ENCODE results near the gene GRAMD2B.
"Not testable (repeated sequence)": the region's sequence is repeated elsewhere in the genome, so short reads cannot be mapped to it uniquely, and the experiment has no call there.

The GRAMD2B gene, protein sequence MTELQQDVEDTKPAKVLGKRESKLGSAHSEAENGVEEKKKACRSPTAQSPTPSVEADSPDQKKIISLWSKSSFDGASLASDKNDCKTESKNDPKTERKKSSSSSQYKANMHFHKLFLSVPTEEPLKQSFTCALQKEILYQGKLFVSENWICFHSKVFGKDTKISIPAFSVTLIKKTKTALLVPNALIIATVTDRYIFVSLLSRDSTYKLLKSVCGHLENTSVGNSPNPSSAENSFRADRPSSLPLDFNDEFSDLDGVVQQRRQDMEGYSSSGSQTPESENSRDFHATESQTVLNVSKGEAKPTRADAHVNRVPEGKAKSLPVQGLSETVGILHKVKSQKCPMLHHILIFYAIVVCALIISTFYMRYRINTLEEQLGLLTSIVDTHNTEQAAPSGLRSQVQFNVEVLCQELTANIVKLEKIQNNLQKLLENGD

DNA sequence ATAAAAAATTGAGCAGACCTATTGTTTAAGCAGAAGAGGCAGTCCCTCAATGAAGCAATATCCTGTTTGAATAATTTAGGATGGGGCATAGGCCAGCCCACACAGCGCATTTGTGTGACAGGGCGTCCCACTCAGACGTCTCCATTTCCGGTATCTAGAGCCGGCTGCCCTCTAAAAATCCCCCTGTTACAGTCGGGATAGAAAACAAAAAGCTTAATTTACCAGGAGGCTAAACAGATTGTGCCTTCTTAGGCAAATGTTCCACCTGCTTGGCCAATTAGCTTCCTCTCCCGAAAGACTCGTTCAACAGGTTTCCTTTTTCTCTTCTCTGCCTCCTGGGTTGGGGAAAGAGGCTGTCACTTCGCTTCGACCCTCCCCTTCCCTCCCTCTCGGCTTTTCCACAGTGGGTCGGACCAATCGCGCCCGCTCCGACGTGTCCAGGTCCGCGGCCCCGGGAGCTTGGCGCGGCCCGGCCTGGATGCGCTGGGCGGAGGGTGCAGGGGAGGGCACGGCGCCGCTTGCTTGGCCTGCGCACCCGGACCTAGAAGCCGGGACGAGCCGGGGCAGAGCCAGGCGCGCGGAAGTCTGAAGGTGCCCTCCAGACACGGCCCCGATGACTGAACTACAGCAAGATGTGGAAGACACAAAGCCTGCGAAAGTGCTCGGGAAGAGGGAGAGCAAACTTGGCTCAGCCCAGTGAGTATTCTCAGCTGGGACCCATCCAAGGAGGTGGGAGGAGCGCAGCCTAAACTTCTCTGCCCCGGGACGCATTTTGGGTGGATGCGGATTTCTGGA lies at the start of gene GRAMD2B:
Gene GRAMD2B (plus strand): TSS at position 416 of the 795 bp plus-strand sequence. CDS start 198 bp downstream, at position 614.
- DNase-seq: peak; percentile 86

DNA sequence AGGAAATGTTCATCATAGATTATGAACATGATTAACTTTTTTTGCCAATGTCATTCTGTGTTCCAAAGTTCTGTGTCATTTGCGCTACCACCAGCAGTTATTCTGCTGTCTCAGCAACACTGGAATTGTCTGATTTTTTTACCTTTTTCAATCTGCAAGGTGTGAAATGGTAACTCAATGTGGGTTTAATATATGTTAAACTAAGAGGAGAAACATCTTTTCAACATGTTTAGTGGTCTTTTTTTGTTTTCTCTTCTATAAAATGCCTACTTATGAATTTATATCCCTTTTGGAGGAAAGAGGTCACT lies 49.1 kb upstream of the GRAMD2B start:
- DNase-seq: no peak

DNA sequence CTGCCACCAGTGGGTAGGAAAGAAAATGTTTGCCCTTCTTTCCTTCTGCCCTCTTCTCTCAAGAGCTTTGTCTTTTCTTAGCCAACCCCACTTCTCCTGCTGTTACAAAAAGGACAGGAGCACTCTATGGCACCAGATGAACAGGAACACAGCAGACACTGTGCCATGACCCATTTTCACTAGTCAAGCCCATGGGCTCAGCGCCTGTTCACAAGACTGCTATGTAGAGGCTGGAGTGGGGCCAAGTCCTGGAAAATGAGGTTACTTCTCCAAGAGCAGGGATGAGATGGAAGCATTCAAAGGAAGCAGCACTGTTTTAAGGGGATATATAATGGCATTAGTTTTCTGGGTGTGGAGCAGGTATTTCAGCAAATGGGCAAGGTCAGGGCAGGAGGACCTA lies 46.8 kb upstream of the GRAMD2B start:
- no peak for DNase-seq

DNA sequence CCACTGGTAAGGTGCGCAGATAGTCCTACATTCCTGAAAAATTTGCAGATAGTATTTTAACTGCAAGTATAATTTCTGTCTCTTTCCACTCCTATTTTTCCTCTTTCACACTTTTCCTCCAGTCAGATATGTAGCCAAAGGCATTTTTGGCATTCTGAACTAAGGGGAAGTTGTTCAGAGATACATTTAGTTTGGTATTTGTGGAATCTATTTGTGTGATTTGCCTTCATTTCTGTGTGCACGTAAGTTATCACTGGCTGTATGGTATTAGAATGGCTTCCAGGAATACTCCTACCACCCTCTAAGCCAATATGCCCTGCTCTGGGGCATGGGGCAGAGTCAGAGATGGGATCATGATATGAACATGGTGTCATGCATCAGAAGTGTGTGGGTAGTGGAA lies 45.8 kb upstream of the GRAMD2B start:
- DNase-seq: no peak

DNA sequence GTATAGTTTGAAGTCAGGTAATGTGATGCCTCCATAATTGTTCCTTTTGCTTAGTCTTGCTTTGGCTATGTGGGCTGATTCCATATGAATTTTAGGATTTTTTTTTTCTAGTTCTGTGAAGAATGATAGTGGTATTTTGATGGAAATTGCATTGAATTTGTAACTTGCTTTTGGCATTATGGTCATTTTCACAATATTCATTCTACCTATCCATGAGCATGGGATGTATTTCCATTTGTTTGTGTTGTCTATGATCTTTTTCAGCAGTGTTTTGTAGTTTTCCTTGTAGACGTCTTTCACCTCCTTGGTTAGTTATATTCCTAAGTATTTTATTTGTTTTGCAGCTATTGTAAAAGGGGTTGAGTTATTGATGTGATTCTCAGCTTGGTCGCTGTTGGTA lies 42.9 kb upstream of the GRAMD2B start:
- not testable (repeated sequence) for DNase-seq

DNA sequence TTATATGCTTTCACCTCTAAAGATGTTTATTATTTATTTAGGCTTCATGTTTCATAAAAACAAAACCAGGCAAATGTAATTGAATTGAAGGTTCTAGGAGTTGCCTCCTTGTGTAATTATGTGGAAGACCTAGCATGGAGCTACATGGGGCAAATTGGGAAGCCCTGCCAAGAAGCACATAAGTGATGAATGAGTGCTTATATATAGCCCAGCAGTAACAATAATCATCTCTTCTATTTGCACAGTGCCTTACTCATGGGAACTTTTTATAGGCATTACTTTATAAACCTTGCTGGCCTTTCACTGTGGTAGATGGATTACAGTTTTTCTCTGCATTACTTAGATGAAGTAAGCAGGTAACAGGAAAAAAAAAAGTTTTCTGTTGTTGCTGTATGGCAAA lies 40.0 kb upstream of the GRAMD2B start:
- no peak for DNase-seq

DNA sequence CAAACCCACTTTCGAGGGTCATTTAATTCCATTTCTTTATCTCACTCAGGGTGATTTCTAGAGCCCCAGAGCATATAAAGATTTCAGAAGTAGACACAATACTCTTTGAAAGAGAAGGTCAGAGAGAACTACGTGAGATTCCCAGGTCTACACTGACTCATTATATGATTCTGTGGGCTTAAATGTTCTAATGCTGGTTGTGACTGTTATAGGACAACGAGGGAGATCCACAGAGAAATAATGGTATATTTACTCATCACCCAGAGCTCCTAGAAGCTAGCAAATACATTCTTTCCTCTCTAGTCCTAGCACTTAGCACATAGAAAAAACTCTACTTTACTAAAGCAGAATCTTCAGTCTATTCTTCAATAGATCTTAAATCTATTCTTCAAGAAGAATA lies 39.4 kb upstream of the GRAMD2B start:
- DNase-seq: no peak

DNA sequence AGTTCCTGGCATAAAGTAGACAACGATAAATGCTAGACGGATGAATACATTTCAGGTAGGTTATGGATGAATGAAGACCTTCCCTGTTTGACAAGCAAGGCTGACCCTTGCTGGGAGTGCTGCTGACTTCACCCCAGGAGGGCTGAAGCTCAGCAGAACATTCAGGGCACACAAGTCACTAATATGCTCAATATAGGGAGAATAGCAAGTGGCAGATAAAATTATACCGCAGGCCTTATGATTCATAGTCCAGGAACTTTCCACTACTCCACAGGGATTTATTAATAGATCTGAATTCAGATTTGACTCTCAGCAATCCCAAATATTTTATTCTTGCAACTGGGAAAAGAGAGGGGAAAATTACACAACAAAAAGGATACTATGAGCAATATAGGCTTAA lies 38.2 kb upstream of the GRAMD2B start:
- no peak for DNase-seq

DNA sequence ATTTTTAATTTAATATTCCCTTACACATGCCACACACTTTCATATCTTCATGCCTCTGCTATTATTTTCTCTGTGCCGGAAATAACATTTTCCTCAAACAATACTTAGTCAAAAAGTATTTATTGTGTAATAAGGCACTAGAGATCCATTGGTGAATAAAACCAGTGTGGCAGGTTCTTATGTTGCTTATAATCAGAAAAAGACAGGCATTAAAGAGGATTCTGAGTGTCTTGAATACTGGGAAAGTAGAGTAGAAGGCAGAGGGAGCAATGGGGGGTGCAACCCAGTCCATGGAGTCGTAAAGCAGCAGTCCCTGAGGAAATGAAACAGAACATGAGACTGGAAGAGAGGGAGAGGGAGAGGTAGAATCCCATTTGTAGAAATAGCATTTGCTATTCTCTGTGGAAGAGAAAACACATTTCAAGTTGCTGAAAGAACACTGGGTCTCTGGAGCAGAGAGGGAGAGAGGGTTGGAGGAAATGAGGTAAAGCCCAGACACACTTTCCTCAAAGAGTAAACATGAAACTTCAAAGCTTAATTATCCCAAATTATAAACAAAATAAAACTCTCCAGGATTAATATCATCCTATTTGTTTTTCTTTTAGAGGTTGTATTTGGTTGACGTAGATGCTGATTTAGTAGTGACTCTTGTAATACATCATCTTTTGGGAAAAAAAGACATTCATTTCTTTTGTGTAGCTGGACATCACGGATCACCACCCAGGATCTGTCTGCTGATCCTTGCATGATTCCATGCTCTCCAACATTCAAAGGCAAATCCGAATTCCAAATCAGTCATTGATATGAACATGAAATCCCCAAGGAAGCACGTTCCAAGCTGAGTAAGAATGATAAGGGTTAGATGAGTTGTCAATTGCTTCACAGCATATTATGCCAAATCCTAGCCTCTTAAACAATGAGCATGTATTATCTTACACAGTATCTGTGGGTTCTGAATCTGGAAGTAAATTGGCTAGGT lies 37.4 kb upstream of the GRAMD2B start:
- DNase-seq: no peak

DNA sequence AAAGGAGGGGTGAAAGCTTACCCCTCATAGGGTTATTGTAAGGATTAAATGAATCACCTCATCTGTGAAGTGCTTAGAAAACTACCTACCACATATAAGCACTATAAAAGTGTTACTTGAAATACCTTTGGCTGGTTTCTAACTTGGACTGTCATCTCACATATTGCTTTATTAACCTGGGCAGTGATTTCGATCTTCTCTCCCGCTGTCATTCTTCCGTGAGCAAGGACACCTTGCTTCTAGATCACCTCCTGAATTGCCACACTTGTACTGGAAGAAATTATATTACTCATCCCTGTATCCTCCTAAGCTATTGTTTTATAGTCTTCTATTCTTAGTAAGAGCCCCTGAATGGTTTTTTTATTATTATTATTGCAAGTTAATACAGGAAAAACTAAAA lies 34.0 kb upstream of the GRAMD2B start:
- DNase-seq: no peak

DNA sequence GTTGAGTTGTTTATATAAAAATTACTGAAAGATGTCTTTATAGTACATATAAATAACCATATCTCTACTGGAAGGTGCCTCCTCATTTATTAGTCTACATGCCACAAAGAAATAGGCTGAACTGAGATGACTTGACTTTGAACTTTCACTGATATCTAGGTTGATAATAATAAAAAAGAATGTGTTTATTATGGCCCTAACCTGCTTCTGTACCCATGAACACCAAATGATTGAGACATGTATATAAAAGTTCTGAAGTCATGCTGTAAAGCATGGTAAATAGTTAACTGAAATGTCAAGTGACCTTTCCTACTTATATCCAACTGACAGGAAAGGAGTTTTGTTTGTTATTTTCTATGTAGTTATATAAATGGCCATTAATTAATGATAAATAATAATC lies 33.2 kb upstream of the GRAMD2B start:
- no peak for DNase-seq

DNA sequence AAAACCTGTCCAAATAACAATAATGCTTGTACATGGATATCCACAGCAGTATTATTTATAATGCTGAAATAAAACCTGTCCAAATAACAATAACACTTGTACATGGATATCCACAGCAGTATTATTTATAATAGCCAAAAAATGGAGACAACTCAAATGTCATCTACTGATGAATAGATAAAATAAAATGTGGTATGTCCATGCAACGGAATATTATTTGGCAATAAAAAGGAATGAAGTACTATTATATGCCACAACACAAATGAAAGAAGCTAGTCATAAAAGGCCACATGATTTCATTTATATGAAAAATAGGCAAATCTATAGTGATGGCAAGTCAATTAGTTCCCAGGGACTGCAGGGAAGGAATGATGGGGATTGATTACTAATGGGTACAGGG lies 31.8 kb upstream of the GRAMD2B start:
- no peak for DNase-seq

DNA sequence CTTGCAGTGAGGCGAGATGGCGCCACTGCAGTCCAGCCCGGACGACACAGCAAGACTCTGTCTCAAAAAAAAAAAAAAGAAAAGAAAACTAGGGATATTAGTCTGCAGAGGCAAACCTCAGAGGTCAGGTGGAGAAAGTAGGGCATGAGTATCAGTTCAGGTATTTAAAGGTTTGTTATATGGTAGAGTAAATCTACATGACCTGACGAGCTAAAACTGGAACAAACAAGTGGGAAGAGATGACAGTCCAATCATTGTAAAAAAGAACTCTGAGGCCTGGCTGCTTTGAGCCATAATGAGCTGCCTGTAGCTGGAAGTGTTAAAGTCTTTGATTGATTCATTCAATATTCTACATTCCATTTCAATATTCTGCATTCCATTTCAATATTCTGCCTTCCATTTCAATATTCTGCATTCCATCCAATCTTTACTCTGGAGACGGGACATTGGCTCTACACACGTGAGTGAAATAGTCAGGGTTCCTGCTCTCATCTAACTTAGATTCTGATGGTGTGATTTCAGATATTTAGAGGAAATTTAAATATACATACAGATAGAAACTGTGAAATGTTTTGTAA lies 28.9 kb upstream of the GRAMD2B start:
- DNase-seq: no peak

DNA sequence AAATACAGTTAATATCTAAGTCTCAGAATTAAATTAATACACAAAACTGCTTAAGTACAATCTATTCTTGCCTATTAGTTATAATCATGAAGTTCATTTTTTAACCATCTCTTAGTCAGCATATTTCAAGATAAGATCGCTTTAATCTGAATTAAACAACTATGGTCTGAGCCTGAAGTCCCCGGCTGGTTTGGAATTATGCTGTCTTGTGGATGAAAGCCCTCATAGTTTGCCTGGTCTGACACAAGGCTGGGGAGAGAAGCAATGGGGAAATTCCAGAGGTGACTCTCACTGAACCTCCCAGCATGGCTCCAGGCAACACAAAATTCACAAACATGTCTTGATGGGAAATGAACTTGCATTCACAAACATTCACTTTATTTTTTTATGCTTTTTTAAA lies 28.0 kb upstream of the GRAMD2B start:
- no peak for DNase-seq

DNA sequence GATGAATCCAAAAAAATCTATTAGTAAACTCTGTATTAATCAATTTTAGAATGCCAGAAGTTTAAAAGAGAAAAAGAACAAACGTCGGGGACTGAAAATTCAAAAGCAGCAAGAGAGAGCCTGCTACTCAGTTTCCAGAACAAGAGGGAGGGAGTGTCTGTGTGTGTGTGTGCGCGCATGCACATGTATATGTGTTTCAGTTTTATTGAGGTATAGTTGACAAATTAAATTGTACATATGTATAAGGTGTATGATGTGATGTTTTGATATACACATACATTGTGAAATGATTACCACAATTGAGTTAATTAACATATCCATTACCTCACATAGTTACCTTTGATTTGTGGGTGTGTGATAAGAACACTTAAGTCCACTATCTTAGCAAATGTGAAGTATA lies 27.6 kb upstream of the GRAMD2B start:
- no peak for DNase-seq

DNA sequence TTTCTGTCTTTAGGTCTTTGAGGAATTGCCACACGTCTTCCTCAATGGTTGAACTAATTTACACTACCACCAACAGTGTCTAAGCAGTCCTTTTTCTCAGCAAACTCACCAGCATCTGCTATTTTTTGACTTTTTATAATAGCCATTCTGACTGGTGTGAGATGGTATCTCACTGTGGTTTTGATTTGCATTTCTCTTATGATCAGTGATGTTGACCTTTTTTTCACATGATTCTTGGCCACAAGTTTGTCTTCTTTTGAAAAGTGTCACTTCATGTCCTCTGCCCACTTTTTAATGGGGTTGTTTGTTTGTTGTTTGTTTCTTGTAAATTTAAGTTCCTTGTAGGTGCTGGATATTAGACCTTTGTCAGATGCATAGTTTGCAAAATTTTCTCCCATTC lies 26.5 kb upstream of the GRAMD2B start:
- not testable (repeated sequence) for DNase-seq

DNA sequence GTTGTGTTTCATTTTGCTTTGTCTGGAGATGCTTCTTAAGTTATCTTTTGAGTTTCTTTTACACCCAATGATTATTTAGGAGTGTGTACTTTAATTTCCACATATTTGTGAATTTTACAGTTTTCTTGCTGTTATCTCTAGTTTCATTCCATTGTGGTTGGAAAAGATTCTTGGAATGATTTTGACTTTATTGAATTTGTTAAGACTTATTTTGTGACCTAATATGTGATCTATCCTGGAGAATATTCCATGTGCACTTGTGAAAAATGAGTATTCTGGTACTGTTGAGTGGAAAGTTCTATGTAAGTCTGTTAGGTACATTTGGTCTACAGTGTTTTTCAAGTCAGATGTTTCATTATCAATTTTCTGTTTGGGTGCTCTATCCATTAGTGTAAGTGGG lies 24.4 kb upstream of the GRAMD2B start:
- no peak for DNase-seq

DNA sequence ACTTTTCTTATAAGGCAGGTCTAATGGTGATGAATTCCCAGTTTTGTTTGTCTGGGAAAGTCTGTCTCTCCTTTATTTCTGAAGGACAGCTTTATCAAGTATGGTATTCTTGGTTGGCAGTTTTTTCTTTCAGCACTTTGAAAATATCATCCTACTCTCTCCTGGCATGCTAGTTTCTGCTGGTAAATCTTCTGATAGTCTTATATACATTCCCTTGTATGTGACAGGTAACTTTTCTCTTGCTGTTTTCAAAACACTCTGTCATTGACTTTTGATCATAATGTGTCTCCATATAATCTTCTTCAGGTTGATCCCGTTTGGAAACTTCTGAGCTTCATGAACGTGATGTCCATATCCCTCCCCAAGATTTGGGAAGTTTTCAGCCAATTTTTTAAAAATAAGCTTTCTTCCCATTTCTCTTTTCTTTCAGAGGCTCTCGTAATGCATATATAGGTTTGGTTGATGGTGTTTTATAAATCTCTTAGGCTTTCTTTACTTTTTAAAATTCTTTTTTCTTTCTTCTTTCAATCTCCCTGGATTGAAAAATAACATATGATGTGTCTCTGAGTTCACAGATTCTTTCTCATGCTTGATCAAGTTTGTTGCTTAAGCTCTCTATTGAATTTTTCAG lies 22.5 kb upstream of the GRAMD2B start:
- DNase-seq: no peak

DNA sequence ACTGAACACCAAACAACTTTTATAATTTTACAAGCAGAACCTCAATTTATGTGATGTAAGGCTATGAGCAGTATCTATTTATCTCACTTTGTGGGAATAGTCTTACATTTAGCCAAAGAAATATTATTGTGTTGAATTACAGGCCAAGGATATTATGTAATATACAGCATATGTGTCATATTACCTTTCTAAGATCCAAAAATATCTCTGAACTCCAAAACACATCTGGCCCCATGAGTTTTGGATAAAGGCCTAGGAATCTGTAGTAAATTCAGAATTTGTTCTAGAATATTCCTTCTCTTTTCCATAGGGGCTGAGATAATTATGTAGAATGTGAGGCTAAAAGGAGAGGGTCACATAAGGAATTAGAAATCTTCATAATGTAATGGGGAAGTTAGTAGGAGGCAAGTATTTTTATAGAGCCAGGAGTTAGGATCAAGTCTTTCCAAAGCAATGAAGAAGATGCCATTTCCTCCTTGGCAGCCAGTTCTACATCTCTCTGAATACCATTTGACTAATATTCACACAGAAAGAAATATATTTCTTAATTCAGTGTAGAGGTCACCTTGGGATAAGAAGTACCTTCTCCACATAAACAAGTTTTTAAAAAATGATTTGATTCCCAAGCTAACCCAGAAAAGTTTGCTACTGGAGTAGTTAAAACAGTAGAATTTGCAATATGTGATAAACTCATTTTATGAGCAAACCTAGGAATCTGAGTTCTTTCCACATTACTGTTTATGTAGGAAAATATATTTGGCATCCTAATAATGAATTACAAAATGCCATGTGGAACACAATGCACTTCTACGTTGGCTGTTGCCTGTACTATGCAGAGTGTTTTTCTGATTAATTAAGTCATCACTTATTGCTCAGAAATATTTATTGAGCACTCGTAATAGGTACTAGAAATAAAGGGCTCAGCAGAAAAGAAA lies 20.3 kb upstream of the GRAMD2B start:
- no peak for DNase-seq

DNA sequence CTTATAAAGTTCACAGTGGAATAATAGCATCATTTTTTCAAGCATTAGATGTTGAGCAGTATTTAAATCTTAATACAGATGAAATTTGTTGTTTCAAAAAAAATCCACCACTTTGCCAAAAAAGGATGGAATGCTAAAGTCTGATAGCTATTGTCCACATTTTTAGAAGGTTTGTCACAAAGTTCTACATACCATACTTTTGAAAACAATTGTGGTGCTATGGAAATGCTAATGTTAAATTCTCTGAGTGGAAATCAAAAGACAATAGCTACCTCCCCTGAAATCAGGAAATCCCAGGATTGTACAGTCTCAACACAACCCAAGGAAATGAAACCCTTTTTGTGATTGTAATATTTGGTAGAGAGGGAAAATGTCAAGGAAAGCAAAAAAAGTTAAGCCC lies 19.3 kb upstream of the GRAMD2B start:
- no peak for DNase-seq

DNA sequence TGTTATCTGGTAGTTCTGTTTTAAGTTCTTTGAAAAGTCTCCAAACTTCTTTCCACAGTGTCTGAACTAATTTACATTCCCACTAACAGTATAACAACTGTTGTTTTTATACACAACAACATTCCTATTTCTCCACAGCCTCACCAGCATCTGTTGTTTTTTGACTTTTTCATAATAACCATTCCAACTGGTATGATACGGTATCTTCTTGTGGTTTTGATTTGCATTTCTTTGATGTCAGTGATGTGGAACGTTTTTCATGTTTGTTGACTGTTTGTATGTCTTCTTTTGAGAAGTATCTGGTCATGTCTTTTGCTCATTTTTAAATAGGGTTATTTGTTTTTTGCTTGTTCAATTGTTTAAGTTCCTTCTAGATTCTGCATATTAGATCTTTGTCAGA lies 12.6 kb upstream of the GRAMD2B start:
- no peak for DNase-seq
